ENCODE data around the gene M1AP. TPM values are rescaled to one million over a fixed set of nuclear protein-coding genes. Genes with fewer than 3 reads are reported as not detected.

M1AP gene
- polyA plus RNA-seq, 1 experiment: 0.33 TPM

DNA sequence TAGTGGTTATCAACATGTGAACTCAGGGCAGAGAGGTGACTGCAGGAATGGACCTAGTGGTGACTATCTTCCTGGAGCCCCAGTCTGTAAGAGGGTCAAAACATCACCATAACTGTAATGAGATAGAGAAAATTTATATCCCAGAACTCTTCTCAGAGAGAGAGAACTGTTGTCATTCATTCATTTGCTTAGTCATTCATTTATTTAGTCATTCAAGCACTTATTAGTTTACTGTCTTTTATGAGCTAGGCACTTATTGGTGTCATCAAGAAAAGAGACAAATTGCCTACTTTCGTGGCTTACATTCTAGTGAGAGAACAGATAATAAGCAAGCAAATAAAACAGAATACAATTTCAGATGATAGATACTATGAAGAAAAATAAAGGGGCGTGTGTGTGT, 59.5 kb downstream of the M1AP start:
- POLR2A ChIA-PET: interaction anchor here (1.1 kb wide), 1 partner anchor 55 kb away, joined by 3 read pairs; no protein-coding TSS in a partner anchor
- TF ChIP-seq, protein P1, sequence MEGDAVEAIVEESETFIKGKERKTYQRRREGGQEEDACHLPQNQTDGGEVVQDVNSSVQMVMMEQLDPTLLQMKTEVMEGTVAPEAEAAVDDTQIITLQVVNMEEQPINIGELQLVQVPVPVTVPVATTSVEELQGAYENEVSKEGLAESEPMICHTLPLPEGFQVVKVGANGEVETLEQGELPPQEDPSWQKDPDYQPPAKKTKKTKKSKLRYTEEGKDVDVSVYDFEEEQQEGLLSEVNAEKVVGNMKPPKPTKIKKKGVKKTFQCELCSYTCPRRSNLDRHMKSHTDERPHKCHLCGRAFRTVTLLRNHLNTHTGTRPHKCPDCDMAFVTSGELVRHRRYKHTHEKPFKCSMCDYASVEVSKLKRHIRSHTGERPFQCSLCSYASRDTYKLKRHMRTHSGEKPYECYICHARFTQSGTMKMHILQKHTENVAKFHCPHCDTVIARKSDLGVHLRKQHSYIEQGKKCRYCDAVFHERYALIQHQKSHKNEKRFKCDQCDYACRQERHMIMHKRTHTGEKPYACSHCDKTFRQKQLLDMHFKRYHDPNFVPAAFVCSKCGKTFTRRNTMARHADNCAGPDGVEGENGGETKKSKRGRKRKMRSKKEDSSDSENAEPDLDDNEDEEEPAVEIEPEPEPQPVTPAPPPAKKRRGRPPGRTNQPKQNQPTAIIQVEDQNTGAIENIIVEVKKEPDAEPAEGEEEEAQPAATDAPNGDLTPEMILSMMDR (IDR thresholded peaks at IDR 0.05; ENCODE audit: insufficient read depth, low read depth, low read length): no peak
- Histone ChIP-seq H3K36me3 (ENCODE audit: control insufficient read depth, insufficient read depth, low read length) (no peaks in the 10 kb centered on the region), H3K4me3 (ENCODE audit: low read depth, low read length) (no peak overlapping the region), H3K27me3 (ENCODE audit: control insufficient read depth, insufficient read depth, low read length) (peaks cover 8% of the 10 kb centered on the region; the same call in 1 of the 2 replicates)
- DNase-seq (ENCODE audit: low read depth): no peak
- CTCF ChIA-PET: interaction anchor here (0.9 to 10.9 kb wide), 19 partner anchors 11 to 339 kb away, joined by 3 to 149 read pairs (median 6); partner anchors contain the start of genes AUP1, CCDC142, HTRA2 and PCGF1

DNA sequence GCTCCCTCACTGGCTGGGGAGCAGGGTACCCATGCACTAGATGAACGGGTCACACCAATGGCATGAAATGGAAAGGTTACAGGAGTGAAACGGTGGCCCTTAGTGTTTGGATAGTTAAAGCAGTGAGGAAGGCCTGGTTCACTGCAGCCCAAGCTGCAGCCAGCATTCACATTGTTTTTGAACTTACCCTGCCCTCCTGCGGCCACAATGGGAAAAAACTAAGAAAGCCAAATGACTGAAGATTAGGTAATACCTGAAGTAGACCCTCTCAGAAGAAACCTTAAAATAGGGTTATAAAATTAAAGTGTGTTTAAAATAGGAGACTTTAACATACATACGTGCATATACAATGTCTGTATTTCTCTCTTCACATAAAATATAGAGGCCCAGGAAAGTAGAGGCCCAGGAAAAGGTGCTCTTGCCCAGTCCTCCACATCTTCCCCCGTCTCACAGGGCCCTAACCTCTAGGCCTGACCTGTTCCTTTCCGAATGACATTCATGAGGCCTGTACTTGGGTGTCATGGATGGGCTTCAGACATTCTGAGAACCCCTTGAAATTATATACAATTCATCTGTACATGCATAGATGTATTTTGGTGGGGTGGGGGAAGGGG, 60.4 kb downstream of the M1AP start:
- H3K4me3 ChIP-seq (ENCODE audit: low read depth, low read length): no peak overlapping the region
- TF ChIP-seq, protein P1 (IDR thresholded peaks at IDR 0.05; ENCODE audit: insufficient read depth, low read depth, low read length): peak; percentile 73
- POLR2A ChIA-PET: interaction anchor here (1.1 kb wide), 1 partner anchor 54 kb away, joined by 3 read pairs; no protein-coding TSS in a partner anchor
- no peaks in the 10 kb centered on the region for H3K36me3 ChIP-seq (ENCODE audit: control insufficient read depth, insufficient read depth, low read length)
- H3K27me3 ChIP-seq (ENCODE audit: control insufficient read depth, insufficient read depth, low read length): peaks cover 6% of the 10 kb centered on the region; the same call in 1 of the 2 replicates
- CTCF ChIA-PET: interaction anchor here (0.7 to 10.9 kb wide), 27 partner anchors 10 to 338 kb away, joined by 3 to 149 read pairs (median 4); partner anchors contain the start of genes CCDC142, DQX1, MRPL53 and TTC31
- DNase-seq (ENCODE audit: low read depth): no peak

DNA sequence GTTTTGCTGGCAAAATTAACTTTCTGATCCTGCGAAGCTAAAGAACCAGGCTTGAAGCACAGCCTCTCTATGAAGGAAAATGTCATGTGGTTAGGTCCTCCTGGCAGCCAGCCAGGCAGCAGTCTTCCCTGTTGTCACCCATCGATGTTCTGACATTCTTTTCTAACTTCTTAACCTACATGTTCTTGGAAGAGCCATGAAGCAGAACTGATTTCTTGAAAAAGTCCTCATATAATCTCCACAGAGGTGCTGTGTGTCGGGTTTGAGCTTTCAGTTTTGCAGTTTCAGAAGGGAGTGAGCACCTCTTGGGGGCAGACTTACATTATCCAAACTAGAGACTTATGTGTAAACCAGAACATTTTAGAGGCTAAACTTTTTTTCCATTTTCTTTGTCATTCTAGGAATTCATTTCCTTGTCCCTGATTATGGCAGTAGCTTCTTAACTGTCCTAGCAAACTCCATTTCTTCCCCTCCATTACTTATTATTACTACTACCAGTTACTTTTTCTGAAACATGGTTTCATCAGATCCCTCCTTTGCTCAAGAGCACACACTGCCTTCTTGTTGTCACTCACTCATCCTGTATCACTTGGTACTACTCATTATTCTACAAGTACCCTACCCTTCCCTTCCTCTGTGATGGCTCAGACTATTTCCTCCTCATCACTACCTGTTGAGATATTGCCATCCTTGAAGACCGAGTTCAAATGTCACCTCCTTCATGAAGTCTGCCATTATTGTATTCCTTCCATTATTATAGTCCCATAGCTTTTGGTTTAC, 62.5 kb downstream of the M1AP start:
- CTCF ChIA-PET: interaction anchor here (0.6 to 10.9 kb wide), 15 partner anchors 8 to 178 kb away, joined by 3 to 149 read pairs (median 4); partner anchors contain the start of genes CCDC142, PCGF1 and TTC31
- H3K27me3 ChIP-seq (ENCODE audit: control insufficient read depth, insufficient read depth, low read length): peaks cover 3% of the 10 kb centered on the region; the same call in 1 of the 2 replicates
- no peak overlapping the region for H3K4me3 ChIP-seq (ENCODE audit: low read depth, low read length)
- POLR2A ChIA-PET: no interaction called here
- H3K36me3 ChIP-seq (ENCODE audit: control insufficient read depth, insufficient read depth, low read length): no peaks in the 10 kb centered on the region
- TF ChIP-seq, protein P1 (IDR thresholded peaks at IDR 0.05; ENCODE audit: insufficient read depth, low read depth, low read length): peak; percentile 8; the same call in 1 of the 2 replicates
- DNase-seq (ENCODE audit: low read depth): no peak

DNA sequence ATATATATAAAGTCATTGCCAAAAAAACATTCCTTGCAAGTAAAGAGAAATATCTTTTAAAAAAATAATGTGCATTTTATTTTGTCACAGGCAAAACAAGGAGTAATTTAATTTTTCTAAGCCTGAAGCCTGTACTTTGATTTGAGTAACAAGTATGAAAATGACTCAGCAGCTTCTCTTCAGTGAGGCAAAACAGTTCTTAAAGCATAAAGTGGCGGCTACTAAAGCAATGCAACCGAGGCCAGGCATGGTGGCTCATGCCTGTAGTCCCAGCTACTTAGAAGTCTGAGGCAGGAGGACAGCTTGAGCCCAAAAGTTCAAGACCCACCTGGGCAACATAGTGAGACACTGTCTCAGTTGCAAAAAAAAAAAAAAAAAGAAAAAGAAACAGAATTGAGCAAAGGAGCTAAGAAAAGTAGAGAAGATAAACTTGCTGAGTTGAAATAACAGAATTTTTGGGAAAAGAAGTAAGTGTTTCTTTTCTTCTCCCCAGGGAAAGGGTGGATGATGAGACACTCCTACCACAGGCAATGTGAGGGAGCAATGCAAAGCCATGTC, 64.0 kb downstream of the M1AP start:
- 0 out of 2 replicates have a peak, but pooled peaks cover under 1% of the 10 kb centered on the region for H3K27me3 ChIP-seq (ENCODE audit: control insufficient read depth, insufficient read depth, low read length)
- CTCF ChIA-PET: interaction anchor here (1.2 to 10.9 kb wide), 7 partner anchors 9 to 193 kb away, joined by 3 to 149 read pairs (median 8); partner anchors contain the start of genes AUP1, CCDC142, HTRA2 and TTC31
- DNase-seq (ENCODE audit: low read depth): no peak
- no peaks in the 10 kb centered on the region for H3K36me3 ChIP-seq (ENCODE audit: control insufficient read depth, insufficient read depth, low read length)
- TF ChIP-seq, protein P1 (IDR thresholded peaks at IDR 0.05; ENCODE audit: insufficient read depth, low read depth, low read length): no peak
- POLR2A ChIA-PET: interaction anchor here (0.6 to 0.7 kb wide), 2 partner anchors 55 to 61 kb away, joined by 3 to 8 read pairs; partner anchors contain the start of genes AUP1 and HTRA2
- no peak overlapping the region for H3K4me3 ChIP-seq (ENCODE audit: low read depth, low read length)
